PC-3 (cell line): ENCODE results near the gene ENOPH1. TPM values are rescaled to one million over a fixed set of nuclear protein-coding genes. Genes with fewer than 3 reads are reported as not detected.

ENCODE experiments used
- ATAC-seq: fragments of 200-7000 bp; cut with Tn5 transposase; 2 replicates; pipeline ENCODE4 v1.9.1; 2020; ENCODE audit warnings: mild to moderate bottlenecking, moderate library complexity
- BruUV-seq: library from RNA; stranded (reverse); fragments of 400-500 nt; replicated peaks from 2 replicates; lab custom pipeline; 2021; lab: Mats Ljungman, UMichigan
- CTCF ChIA-PET: fragments of 300-600 bp; sonication (Branson Sonifier 250); formaldehyde crosslinking; loops from one replicate; lab custom pipeline; 2022; ENCODE audit warnings: antibody characterized with exemption; lab: Charles Lee
- POLR2A ChIA-PET: fragments of 300-600 bp; sonication (Branson Sonifier 250); formaldehyde crosslinking; loops from one replicate; lab custom pipeline; 2022; ENCODE audit warnings: antibody characterized with exemption; ENCODE audit not compliant: unreplicated experiment; lab: Charles Lee
- DNase-seq: peaks from one replicate; pipeline ENCODE4 v3.0.0-alpha.2; 2015
- H2AFZ ChIP-seq: fragments of 300-600 bp; sonication (generic); 2 replicates; pipeline ENCODE4 v1.6.0; 2016; ENCODE audit warnings: antibody characterized with exemption, low read length
- H3F3A ChIP-seq: fragments of 300-600 bp; sonication (generic); one replicate; pipeline ENCODE4 v1.6.0; 2017; ENCODE audit warnings: antibody characterized with exemption, low read length, control low read depth, mild to moderate bottlenecking; ENCODE audit not compliant: unreplicated experiment
- H3K27ac ChIP-seq: fragments of 300-600 bp; sonication (generic); 2 replicates; pipeline ENCODE4 v1.5.1; 2016; ENCODE audit warnings: mild to moderate bottlenecking, low read length
- H3K27me3 ChIP-seq: fragments of 300-600 bp; sonication (generic); 2 replicates; pipeline ENCODE4 v1.6.1; 2016; ENCODE audit warnings: low read length, mixed read lengths
- H3K36me3 ChIP-seq: fragments of 300-600 bp; sonication (generic); 2 replicates; pipeline ENCODE4 v1.6.1; 2016; ENCODE audit warnings: low read depth, mixed run types, low read length, mixed read lengths
- H3K4me1 ChIP-seq: fragments of 300-600 bp; sonication (generic); 2 replicates; pipeline ENCODE4 v1.5.1; 2016; ENCODE audit warnings: low read length; ENCODE audit not compliant: insufficient read depth
- H3K4me2 ChIP-seq: fragments of 300-600 bp; sonication (generic); 2 replicates; pipeline ENCODE4 v1.6.0; 2016; ENCODE audit warnings: low read length
- H3K4me3 ChIP-seq: fragments of 300-600 bp; sonication (generic); 2 replicates; pipeline ENCODE4 v1.5.1; 2016; ENCODE audit warnings: mild to moderate bottlenecking, low read length, mixed read lengths
- H3K79me2 ChIP-seq: fragments of 300-600 bp; sonication (generic); 2 replicates; pipeline ENCODE4 v1.6.1; 2017; ENCODE audit warnings: low read length, mixed read lengths
- H3K9ac ChIP-seq: fragments of 300-600 bp; sonication (generic); 2 replicates; pipeline ENCODE4 v1.6.0; 2016; ENCODE audit warnings: mild to moderate bottlenecking, low read length
- H3K9me2 ChIP-seq: fragments of 300-600 bp; sonication (generic); replicated peaks from 2 replicates; pipeline ENCODE4 v1.6.1; 2016; ENCODE audit warnings: mixed run types, low read length, mixed read lengths
- H3K9me3 ChIP-seq: fragments of 300-600 bp; sonication (generic); 2 replicates; pipeline ENCODE4 v1.6.1; 2016; ENCODE audit warnings: low read length, mixed read lengths
- H4K20me1 ChIP-seq: fragments of 300-600 bp; sonication (generic); 2 replicates; pipeline ENCODE4 v1.6.1; 2016; ENCODE audit warnings: low read length, mixed read lengths
- CTCF ChIP-seq: fragments of 300-600 bp; sonication (generic); conservative IDR thresholded peaks from 2 replicates; pipeline ENCODE4 v1.5.1; 2017; ENCODE audit warnings: antibody characterized with exemption, low read depth, mild to moderate bottlenecking, low read length
- EZH2 ChIP-seq: fragments of 300-600 bp; sonication (generic); IDR thresholded peaks from one replicate; pipeline ENCODE4 v1.6.1; 2017; ENCODE audit warnings: antibody characterized with exemption, mild to moderate bottlenecking, low read length; ENCODE audit not compliant: unreplicated experiment
- EZH2phosphoT487 ChIP-seq: fragments of 300-600 bp; sonication (generic); IDR thresholded peaks from 2 replicates; pipeline ENCODE4 v1.6.1; 2018; ENCODE audit warnings: mild to moderate bottlenecking, antibody characterized with exemption, low read length, borderline replicate concordance
- intact Hi-C: fragments of 100-400 bp; cut with micrococcal nuclease; formaldehyde crosslinking; loops from 2 replicates; pipeline ENCODE4 v1.9.0; 2023
- total RNA-seq: library from RNA; depleted of rRNA; stranded (reverse); fragments of >200 nt; gene quantifications from 2 replicates; pipeline ENCODE4 v1.2.3, GENCODE V29; 2014

ENOPH1 gene
- total RNA-seq, 1 experiment from 2014 or later: 37.5 TPM

GRCh38 chr4:82429728-82430192, 630 bp upstream of the ENOPH1 start:
- BruUV-seq: no TSS peak
- intact Hi-C loops: loop anchor here (1.0 to 10.0 kb wide), 3 partner anchors 35 to 1405 kb away; no protein-coding TSS in a partner anchor
- Histone ChIP-seq H4K20me1 (peaks cover 66% of the 10 kb centered on the region), H3K36me3 (peaks cover 40% of the 10 kb centered on the region), H3K27me3 (no peaks in the 10 kb centered on the region), H3K4me1 (peaks cover 38% of the 10 kb centered on the region), H2AFZ (peak overlapping the region; percentile 63), H3K9me2 (no peaks in the 10 kb centered on the region), H3K4me2 (peak overlapping the region; percentile 93), H3K79me2 (peaks cover 93% of the 10 kb centered on the region), H3K9ac (peak overlapping the region; percentile 99), H3K9me3 (no peaks in the 10 kb centered on the region), H3K4me3 (peak overlapping the region; percentile 97), H3K27ac (peak overlapping the region; percentile 84), H3F3A (peaks cover 13% of the 10 kb centered on the region)
- DNase-seq: no peak
- TF ChIP-seq EZH2phosphoT487 (0 out of 2 replicates have a peak, but pooled peaks have one; percentile 18), EZH2 (no peak)
- ChIA-PET CTCF (no interaction called here), POLR2A (interaction anchor here (0.6 to 1.1 kb wide), 2 partner anchors 18 to 56 kb away, joined by 4 to 8 read pairs; partner anchors contain the start of gene HNRNPD)
- peak; percentile 4; the same call in 1 of the 2 replicates for ATAC-seq

- Histone ChIP-seq H2AFZ (peak overlapping the region; percentile 80), H3K27me3 (no peaks in the 10 kb centered on the region), H3K9me3 (no peaks in the 10 kb centered on the region), H3K4me1 (peaks cover 25% of the 10 kb centered on the region), H3K9me2 (no peaks in the 10 kb centered on the region), H4K20me1 (peaks cover 54% of the 10 kb centered on the region), H3K36me3 (peaks cover 26% of the 10 kb centered on the region), H3K27ac (peak overlapping the region; percentile 84), H3F3A (peaks cover 4% of the 10 kb centered on the region), H3K4me2 (peak overlapping the region; percentile 93), H3K9ac (peak overlapping the region; percentile 99), H3K4me3 (peak overlapping the region; percentile 97), H3K79me2 (peaks cover 93% of the 10 kb centered on the region)
- intact Hi-C loops: loop anchor here (1.0 to 2.0 kb wide), 2 partner anchors 36 to 57 kb away; no protein-coding TSS in a partner anchor
- ATAC-seq: peak; percentile 2; the same call in 1 of the 2 replicates
- no peak for TF ChIP-seq CTCF
- no peak for TF ChIP-seq EZH2
- TF ChIP-seq EZH2phosphoT487: no peak
- BruUV-seq: TSS peak; percentile 51
- POLR2A ChIA-PET: no interaction called here
- DNase-seq: peak; percentile 26
- CTCF ChIA-PET: no interaction called here
These were observed 765 bp downstream of the ENOPH1 start for GRCh38 chr4:82430964-82431745.

GRCh38 chr4:82431831-82432230, 1.4 kb downstream of the ENOPH1 start:
- peak overlapping the region; percentile 93 for H3K4me2 ChIP-seq

More at GRCh38 chr4:82431831-82432230, 1.4 kb downstream of the ENOPH1 start:
- Histone ChIP-seq H3K36me3 (peaks cover 19% of the 10 kb centered on the region), H3K9me2 (no peaks in the 10 kb centered on the region), H4K20me1 (peaks cover 48% of the 10 kb centered on the region), H3K9me3 (no peaks in the 10 kb centered on the region), H3K9ac (peak overlapping the region; percentile 99; the same call in 1 of the 2 replicates), H3F3A (no peaks in the 10 kb centered on the region), H3K27ac (no peak overlapping the region), H3K27me3 (no peaks in the 10 kb centered on the region), H3K4me1 (peaks cover 18% of the 10 kb centered on the region), H3K79me2 (peaks cover 93% of the 10 kb centered on the region), H2AFZ (no peak overlapping the region), H3K4me3 (peak overlapping the region; percentile 97)
- CTCF ChIA-PET: no interaction called here
- intact Hi-C loops: loop anchor here (2.0 kb wide), 1 partner anchor 37 kb away; no protein-coding TSS in a partner anchor
- POLR2A ChIA-PET: no interaction called here
- no peak for TF ChIP-seq CTCF
- no peak for TF ChIP-seq EZH2phosphoT487
- TF ChIP-seq EZH2: no peak
- ATAC-seq: no peak
- no peak for DNase-seq
- BruUV-seq: no TSS peak
